PC-9 (cell line): ENCODE measurements around the gene SORCS2.

Experiments used
- CTCF ChIP-seq: fragments of 200-600 bp; sonication (generic); conservative IDR thresholded peaks from 2 replicates; pipeline ENCODE4 v1.6.1; 2017; ENCODE audit warnings: mixed run types, antibody characterized with exemption, mild to moderate bottlenecking, moderate library complexity
- EZH2 ChIP-seq: fragments of 200-600 bp; sonication (generic); IDR thresholded peaks from 2 replicates; pipeline ENCODE4 v1.8.0; 2017; ENCODE audit warnings: antibody characterized with exemption, low read depth

- TF ChIP-seq CTCF (no peak), EZH2 (no peak)
Measured at GRCh38 chr4:7396186-7396910, 204.0 kb downstream of the SORCS2 start.
